GM12878 (cell line): ENCODE data around the gene HNF4A. TPM values are rescaled to one million over a fixed set of nuclear protein-coding genes. Genes with fewer than 3 reads are reported as not detected.

Experiments
- ATAC-seq: fragments of 200-7000 bp; cut with Tn5 transposase; 3 replicates; pipeline ENCODE4 v1.9.1; 2020; ENCODE audit warnings: mild to moderate bottlenecking, moderate library complexity
- BruUV-seq: library from RNA; stranded (reverse); fragments of 400-500 nt; replicated peaks from 2 replicates; lab custom pipeline; 2021; lab: Mats Ljungman, UMichigan
- CTCF ChIA-PET: fragments of 300-600 bp; sonication (Branson Sonifier 250); formaldehyde crosslinking; extraction: SDS; loops from one replicate; lab custom pipeline; 2021; ENCODE audit warnings: inconsistent platforms; lab: Yijun Ruan, JAX
- POLR2A ChIA-PET: fragments of 350-600 bp; formaldehyde crosslinking; extraction: SDS; loops from one replicate; lab custom pipeline; 2021; ENCODE audit warnings: inconsistent platforms; lab: Charles Lee
- RAD21 ChIA-PET: fragments of 300-600 bp; sonication (Branson Sonifier 250); formaldehyde crosslinking; loops from one replicate; lab custom pipeline; 2023; ENCODE audit warnings: antibody characterized with exemption; ENCODE audit not compliant: unreplicated experiment; lab: Charles Lee
- SMC1A ChIA-PET: fragments of 300-600 bp; sonication (Branson Sonifier 250); formaldehyde crosslinking; loops from one replicate; lab custom pipeline; 2023; ENCODE audit not compliant: unreplicated experiment, uncharacterized antibody; lab: Charles Lee
- DNase-seq: peaks from one replicate; pipeline ENCODE4 v3.0.0-alpha.2; 2011; ENCODE audit warnings: low read depth, low spot score
- FAIRE-seq: peaks from 3 replicates; lab custom pipeline; 2011; peaks lifted over from hg19 to GRCh38; lab: Jason Lieb, UNC
- H2AFZ ChIP-seq: 2 replicates; pipeline ENCODE4 v1.6.0; 2011; ENCODE audit warnings: low read depth, low read length, control low read depth; ENCODE audit not compliant: control insufficient read depth
- H3K27ac ChIP-seq: 2 replicates; pipeline ENCODE4 v1.5.1; 2011; ENCODE audit warnings: control low read depth; ENCODE audit not compliant: control insufficient read depth, insufficient read depth
- H3K27me3 ChIP-seq, 2 experiments: replicated peaks in 1 of 2; 2 replicates each; pipeline versions ENCODE4 v1.6.0 to v1.6.1; 2011; ENCODE audit warnings: low read length in 1 of 2; ENCODE audit not compliant: control insufficient read depth in 2 of 2, insufficient read depth in 2 of 2
- H3K36me3 ChIP-seq, 2 experiments: 2 replicates each; pipeline ENCODE4 v1.5.1; 2011; ENCODE audit warnings: low read length in 1 of 2; ENCODE audit not compliant: control insufficient read depth in 2 of 2, insufficient read depth in 2 of 2
- H3K4me1 ChIP-seq: 2 replicates; pipeline ENCODE4 v1.6.1; 2011; ENCODE audit warnings: mild to moderate bottlenecking, low read length, moderate library complexity, mixed read lengths; ENCODE audit not compliant: control insufficient read depth, insufficient read depth
- H3K4me2 ChIP-seq: 2 replicates; pipeline ENCODE4 v1.6.0; 2011; ENCODE audit warnings: control low read depth; ENCODE audit not compliant: control insufficient read depth, insufficient read depth
- H3K4me3 ChIP-seq: fragments of 200-600 bp; sonication (generic); 2 replicates; pipeline ENCODE4 v1.5.1; 2016
- H3K79me2 ChIP-seq: 2 replicates; pipeline ENCODE4 v1.6.0; 2011; ENCODE audit warnings: low read length; ENCODE audit not compliant: control insufficient read depth, insufficient read depth
- H3K9ac ChIP-seq: 2 replicates; pipeline ENCODE4 v1.8.0; 2011; ENCODE audit warnings: low read length, control low read depth, mixed read lengths; ENCODE audit not compliant: control insufficient read depth, insufficient read depth
- H3K9me3 ChIP-seq: replicated peaks from 3 replicates; pipeline ENCODE4 v1.5.1; 2011; ENCODE audit warnings: mild to moderate bottlenecking, low read length; ENCODE audit not compliant: control insufficient read depth, insufficient read depth
- H4K20me1 ChIP-seq: 2 replicates; pipeline ENCODE4 v1.6.0; 2011; ENCODE audit not compliant: control insufficient read depth, insufficient read depth
- ATF7 ChIP-seq: fragments of 450-650 bp; IDR thresholded peaks from 2 replicates; pipeline ENCODE4 v1.6.1; 2016; ENCODE audit warnings: low read depth, mild to moderate bottlenecking
- BACH1 ChIP-seq: fragments of 450-650 bp; IDR thresholded peaks from 2 replicates; pipeline ENCODE4 v1.6.1; 2017; ENCODE audit warnings: mild to moderate bottlenecking, borderline replicate concordance
- HDAC2 ChIP-seq: fragments of 200-600 bp; sonication (generic); IDR thresholded peaks from 2 replicates; pipeline ENCODE4 v1.6.1; 2017
- IRF4 ChIP-seq: IDR thresholded peaks from 2 replicates; pipeline ENCODE4 v1.6.1; 2011; ENCODE audit warnings: low read depth, low read length
- KAT2A ChIP-seq: conservative IDR thresholded peaks from 2 replicates; pipeline ENCODE4 v1.6.1; 2011; ENCODE audit warnings: low read depth, low read length; ENCODE audit not compliant: control insufficient read depth
- PKNOX1 ChIP-seq: fragments of 450-650 bp; IDR thresholded peaks from 2 replicates; pipeline ENCODE4 v1.6.1; 2016; ENCODE audit warnings: mild to moderate bottlenecking
- RAD51 ChIP-seq: fragments of 450-650 bp; IDR thresholded peaks from 2 replicates; pipeline ENCODE4 v1.6.1; 2016; ENCODE audit warnings: moderate library complexity, mild to moderate bottlenecking, inconsistent platforms
- RUNX3 ChIP-seq: IDR thresholded peaks from 2 replicates; pipeline ENCODE4 v1.6.1; 2012; ENCODE audit warnings: low read length, inconsistent platforms
- SKIL ChIP-seq: fragments of 450-650 bp; IDR thresholded peaks from 2 replicates; pipeline ENCODE4 v1.6.1; 2017; ENCODE audit warnings: mild to moderate bottlenecking, low read depth, inconsistent platforms; ENCODE audit not compliant: poor library complexity, severe bottlenecking
- SUPT20H ChIP-seq: IDR thresholded peaks from 2 replicates; pipeline ENCODE4 v1.6.1; 2011; ENCODE audit warnings: low read depth, mild to moderate bottlenecking, low read length, moderate library complexity, borderline replicate concordance; ENCODE audit not compliant: control insufficient read depth
- USF1 ChIP-seq: IDR thresholded peaks from 2 replicates; pipeline ENCODE4 v1.6.1; 2011; ENCODE audit warnings: borderline replicate concordance, low read depth, mild to moderate bottlenecking, moderate library complexity, mixed read lengths, low read length; ENCODE audit not compliant: insufficient read depth; ENCODE audit errors: extremely low read length
- USF2 ChIP-seq: IDR thresholded peaks from 2 replicates; pipeline ENCODE4 v1.6.1; 2011; ENCODE audit warnings: low read depth, low read length, improper control_type of control experiment, borderline replicate concordance
- ZBED1 ChIP-seq: IDR thresholded peaks from 2 replicates; pipeline ENCODE4 v1.6.1; 2016; ENCODE audit warnings: borderline replicate concordance
- ZSCAN29 ChIP-seq: fragments of 450-650 bp; IDR thresholded peaks from 2 replicates; pipeline ENCODE4 v1.6.1; 2017; ENCODE audit warnings: mild to moderate bottlenecking, moderate library complexity
- WGBS: methylation state at CpG from one replicate; pipeline ENCODE4 v1.1.6; 2016; ENCODE audit warnings: low lambda C conversion rate; ENCODE audit not compliant: insufficient replicate concordance, insufficient coverage; ENCODE audit errors: missing lambda C conversion rate; 5-methylcytosine and 5-hydroxymethylcytosine counted together
- in situ Hi-C: fragments of 300-500 bp; cut with MboI; formaldehyde crosslinking; loops from 9 replicates; pipeline ENCODE4 v1.14.3; 2018; ENCODE audit warnings: mixed read lengths
- intact Hi-C: fragments of 100-400 bp; cut with micrococcal nuclease; formaldehyde crosslinking; loops from one replicate; pipeline ENCODE4 v1.14.2; 2022; ENCODE audit not compliant: unreplicated experiment
- polyA plus RNA-seq, 11 experiments: library from polyadenylated mRNA; depleted of rRNA in 4 of 11; unstranded in 6 of 11; stranded (reverse) in 5 of 11; fragments of >200 nt; fragmentation: Nextera tagmentation in 4 of 11; fragmentation: Illumina TruSeq in 1 of 11; extraction: Ambion mirVana in 4 of 11; extraction: Trizol in 1 of 11; gene quantifications; 1 replicate in 1 of 11; 2 replicates in 10 of 11; pipeline versions ENCODE4 v1.2.1 to v1.2.3, GENCODE V29; 2011 to 2016; ENCODE audit warnings: inconsistent platforms in 2 of 11, missing spikeins in 2 of 11, low read depth in 1 of 11
- total RNA-seq, 4 experiments: library from RNA; depleted of rRNA in 3 of 4; stranded (reverse); fragments of >200 nt in 3 of 4; fragmentation: Illumina TruSeq in 1 of 4; extraction: Trizol in 1 of 4; gene quantifications; 2 replicates each; pipeline versions ENCODE4 v1.2.1 to v1.2.3, GENCODE V29; 2013 to 2021

HNF4A gene
- total and polyA plus RNA-seq, 10 of the 15 experiments (the other 5 are each of a cell fraction or from before 2014, with no cell fraction given), result 0.21 TPM; not detected in 9

GRCh38 chr20:44344723-44345122 lies 10.8 kb upstream of the HNF4A start:
- no peak for ATAC-seq
- RAD21 ChIA-PET, result no interaction called here
- POLR2A ChIA-PET, result no interaction called here
- Histone ChIP-seq H3K27ac (no peak overlapping the region), H3K4me3 (no peak overlapping the region), H4K20me1 (no peaks in the 10 kb centered on the region)
- CTCF ChIA-PET, result no interaction called here
- TF ChIP-seq SKIL, result no peak
- TF ChIP-seq SUPT20H, result no peak
- TF ChIP-seq, all 136 proteins: peak for 0
- FAIRE-seq, result no peak
- H2AFZ ChIP-seq, result no peak overlapping the region
- SMC1A ChIA-PET, result interaction anchor here (0.6 kb wide), 1 partner anchor 245 kb away, joined by 3 read pairs; no protein-coding TSS in a partner anchor
- 100% methylated on average over 4 of the region's 4 CpGs for WGBS
- no peaks in the 10 kb centered on the region for H3K4me1 ChIP-seq
- H3K4me2 ChIP-seq, result no peak overlapping the region
- no peaks in the 10 kb centered on the region for H3K79me2 ChIP-seq
- H3K9me3 ChIP-seq, result no peaks in the 10 kb centered on the region
- in situ Hi-C loops, result no loop called here
- no peak for DNase-seq
- H3K36me3 ChIP-seq, result no peaks in the 10 kb centered on the region
- intact Hi-C loops, result no loop called here
- BruUV-seq, result no TSS peak
- H3K9ac ChIP-seq, result no peak overlapping the region
- H3K27me3 ChIP-seq, result no peaks in the 10 kb centered on the region; a peak in 2 of 4 replicates

GRCh38 chr20:44345147-44345546 lies 10.4 kb upstream of the HNF4A start:
- Histone ChIP-seq H4K20me1 (no peaks in the 10 kb centered on the region), H3K9me3 (no peaks in the 10 kb centered on the region), H3K27ac (no peak overlapping the region), H3K4me3 (no peak overlapping the region), H3K4me1 (no peaks in the 10 kb centered on the region), H3K27me3 (no peaks in the 10 kb centered on the region; a peak in 2 of 4 replicates), H3K9ac (no peak overlapping the region), H3K36me3 (no peaks in the 10 kb centered on the region), H2AFZ (no peak overlapping the region), H3K4me2 (no peak overlapping the region), H3K79me2 (no peaks in the 10 kb centered on the region)
- DNase-seq (no peak), FAIRE-seq (no peak), ATAC-seq (no peak)
- ChIA-PET SMC1A (no interaction called here), RAD21 (no interaction called here), POLR2A (no interaction called here), CTCF (no interaction called here)
- BruUV-seq, result no TSS peak
- in situ Hi-C loops (no loop called here), intact Hi-C loops (no loop called here)
- WGBS, result 36% methylated on average over 8 of the region's 8 CpGs
- no peak for TF ChIP-seq ATF7
- no peak for TF ChIP-seq BACH1
- TF ChIP-seq USF1, result no peak
- TF ChIP-seq IRF4, result no peak
- no peak for TF ChIP-seq RAD51
- no peak for TF ChIP-seq RUNX3
- no peak for TF ChIP-seq USF2
- TF ChIP-seq ZSCAN29, result no peak
- TF ChIP-seq PKNOX1, result no peak
- no peak for TF ChIP-seq KAT2A
- TF ChIP-seq HDAC2, result no peak
- no peak for TF ChIP-seq ZBED1
